Mucosa of descending colon (tissue), 3 donors: ENCODE measurements around the gene GNRHR. TPM values are rescaled to one million over a fixed set of nuclear protein-coding genes. Genes with fewer than 3 reads are reported as not detected.
A peak's percentile ranks its signal among the peaks of the same experiment; 100 is the strongest.

Source experiments
- ATAC-seq: fragments of 200-7000 bp; cut with Tn5 transposase; one replicate; pipeline ENCODE4 v1.9.1; 2020; ENCODE audit warnings: mild to moderate bottlenecking, moderate library complexity
- DNase-seq, 3 donors: peaks; one replicate each; pipeline ENCODE4 v3.0.0-alpha.2; 2020
- H3K36me3 ChIP-seq: fragments of 200-600 bp; one replicate; pipeline ENCODE4 v1.8.0; 2021; ENCODE audit warnings: low read depth, mild to moderate bottlenecking
- H3K4me1 ChIP-seq: fragments of 200-600 bp; one replicate; pipeline ENCODE4 v1.8.0; 2021; ENCODE audit warnings: low read depth, mild to moderate bottlenecking
- H3K4me3 ChIP-seq: fragments of 200-600 bp; one replicate; pipeline ENCODE4 v1.8.0; 2021; ENCODE audit warnings: mild to moderate bottlenecking
- H3K9me3 ChIP-seq: fragments of 200-600 bp; one replicate; pipeline ENCODE4 v1.8.0; 2021; ENCODE audit warnings: mild to moderate bottlenecking
- CTCF ChIP-seq: fragments of 200-600 bp; IDR thresholded peaks from one replicate; pipeline ENCODE4 v1.8.0; 2022; ENCODE audit warnings: antibody characterized with exemption, mild to moderate bottlenecking
- intact Hi-C, 2 donors: fragments of 100-400 bp; cut with DNase I in 1 of 2; cut with micrococcal nuclease in 1 of 2; formaldehyde crosslinking; loops; one replicate each; pipeline versions ENCODE4 v1.11.0 to v1.11.1; 2022; cut with DNase I, micrococcal nuclease
- total RNA-seq, 3 donors: library from RNA; stranded (reverse); fragmentation: NEBNext Ultra II Directional in 2 of 3; extraction: Animal tissue kit (Norgen Biotek cat#: 25700) in 2 of 3; gene quantifications; one replicate each; pipeline versions ENCODE4 v1.2.1 to v1.2.4, GENCODE V29; 2021 to 2023
- donor health status: DM: no; HTN: no; CAD: no; lungs with moderate emphysema.
- donor health status: DM: no; HTN: no; CAD: no.
- donor health status: DM: no; HTN: yes; CAD: no.

GNRHR gene
- total RNA-seq, 3 donors from 2014 or later: not detected

GRCh38 chr4:67699603-67700002 is 54.6 kb downstream of the GNRHR start:
- DNase-seq: peak in 2 of 3 donors; percentile 26 to 43
- Histone ChIP-seq H3K4me1 (peaks cover 7% of the 10 kb centered on the region), H3K9me3 (no peaks in the 10 kb centered on the region), H3K4me3 (no peak overlapping the region), H3K36me3 (no peaks in the 10 kb centered on the region)
- no peak for TF ChIP-seq CTCF
- no peak for ATAC-seq
- intact Hi-C loops: no loop called here

- intact Hi-C loops: no loop called here
- Histone ChIP-seq H3K9me3 (no peaks in the 10 kb centered on the region), H3K4me1 (peaks cover 7% of the 10 kb centered on the region), H3K36me3 (no peaks in the 10 kb centered on the region), H3K4me3 (no peak overlapping the region)
- no peak for TF ChIP-seq CTCF
- DNase-seq (no peak), ATAC-seq (no peak)
These were observed 56.1 kb downstream of the GNRHR start for GRCh38 chr4:67697860-67698687.

GRCh38 chr4:67696061-67696460 is 58.1 kb downstream of the GNRHR start:
- Histone ChIP-seq H3K4me3 (no peak overlapping the region), H3K36me3 (no peaks in the 10 kb centered on the region), H3K9me3 (no peaks in the 10 kb centered on the region), H3K4me1 (peaks cover 5% of the 10 kb centered on the region)
- intact Hi-C loops: no loop called here
- no peak for TF ChIP-seq CTCF
- no peak for DNase-seq
- no peak for ATAC-seq

- DNase-seq (no peak), ATAC-seq (no peak)
- H3K9me3 ChIP-seq: no peaks in the 10 kb centered on the region
- H3K36me3 ChIP-seq: no peaks in the 10 kb centered on the region
- H3K4me3 ChIP-seq: no peak overlapping the region
- no peak for TF ChIP-seq CTCF
- peaks cover 3% of the 10 kb centered on the region for H3K4me1 ChIP-seq
- intact Hi-C loops: no loop called here
These were observed 59.5 kb downstream of the GNRHR start for GRCh38 chr4:67694662-67695061.

- Histone ChIP-seq H3K9me3 (no peaks in the 10 kb centered on the region), H3K36me3 (no peaks in the 10 kb centered on the region), H3K4me1 (no peaks in the 10 kb centered on the region), H3K4me3 (no peak overlapping the region)
- no peak for ATAC-seq
- TF ChIP-seq CTCF: no peak
- intact Hi-C loops: no loop called here
- DNase-seq: no peak
These were observed 62.9 kb downstream of the GNRHR start for GRCh38 chr4:67691328-67691727.

Other genes starting within 250 kb of the GNRHR start
- gene CENPC, start 208.9 kb downstream of the GNRHR start, total RNA-seq: 10 to 100 TPM; 17.3 to 26.4 (median 26.0) TPM
- under 1 TPM; 0.25 to 0.53 (median 0.32) TPM for gene STAP1, start 195.7 kb downstream of the GNRHR start, total RNA-seq
- 10 to 100 TPM; 35.1 to 49.2 (median 47.9) TPM for gene UBA6, start 53.2 kb downstream of the GNRHR start, total RNA-seq
- gene TMPRSS11D, start 129.6 kb upstream of the GNRHR start, total RNA-seq: not detected
- gene TMPRSS11A, start 209.1 kb upstream of the GNRHR start, total RNA-seq: not detected